ENCODE data around the gene HAND1.
A peak's percentile ranks its signal among the peaks of the same experiment; 100 is the strongest.
"Not testable (repeated sequence)": the region's sequence is repeated elsewhere in the genome, so short reads cannot be mapped to it uniquely, and the experiment has no call there.

HAND1 gene

GRCh38 chr5:154478224-154478565, at the start of gene HAND1:
Gene HAND1 (minus strand): TSS chr5:154478227. CDS start chr5:154478008, 219 bp downstream.
- DNase-seq: peak in 1 of 56 donors; percentile 3

- no peak for DNase-seq
Observed at GRCh38 chr5:154526231-154527226, 48.5 kb upstream of the HAND1 start.

- DNase-seq: no peak
Observed at GRCh38 chr5:154524859-154525258, 46.8 kb upstream of the HAND1 start.

GRCh38 chr5:154524181-154524580, 46.2 kb upstream of the HAND1 start:
- no peak for DNase-seq

- DNase-seq: peak in 1 of 56 donors; percentile 7
Observed at GRCh38 chr5:154523709-154524108, 45.7 kb upstream of the HAND1 start.

GRCh38 chr5:154523104-154523503, 45.1 kb upstream of the HAND1 start:
- DNase-seq: no peak

- no peak for DNase-seq
Observed at GRCh38 chr5:154522284-154522683, 44.3 kb upstream of the HAND1 start.

GRCh38 chr5:154521756-154522155, 43.7 kb upstream of the HAND1 start:
- DNase-seq: no peak

- DNase-seq: peak in 26 of 56 donors; percentile 0 to 53 (median 11)
Observed at GRCh38 chr5:154520861-154521453, 42.9 kb upstream of the HAND1 start.

GRCh38 chr5:154519359-154519758, 41.3 kb upstream of the HAND1 start:
- DNase-seq: no peak

- DNase-seq: no peak
Observed at GRCh38 chr5:154518438-154518867, 40.4 kb upstream of the HAND1 start.

GRCh38 chr5:154517810-154518437, 39.9 kb upstream of the HAND1 start:
- no peak for DNase-seq

GRCh38 chr5:154517181-154517580, 39.2 kb upstream of the HAND1 start:
- no peak for DNase-seq

GRCh38 chr5:154516475-154516874, 38.4 kb upstream of the HAND1 start:
- no peak for DNase-seq

- DNase-seq: not testable (repeated sequence)
Observed at GRCh38 chr5:154515488-154515887, 37.5 kb upstream of the HAND1 start.

GRCh38 chr5:154514331-154514730, 36.3 kb upstream of the HAND1 start:
- DNase-seq: no peak

GRCh38 chr5:154513669-154514084, 35.6 kb upstream of the HAND1 start:
- DNase-seq: no peak

- DNase-seq: no peak
Observed at GRCh38 chr5:154511984-154512383, 34.0 kb upstream of the HAND1 start.

GRCh38 chr5:154509784-154510555, 31.9 kb upstream of the HAND1 start:
- DNase-seq: no peak

GRCh38 chr5:154508114-154508513, 30.1 kb upstream of the HAND1 start:
- DNase-seq: no peak

GRCh38 chr5:154506716-154507080, 28.7 kb upstream of the HAND1 start:
- no peak for DNase-seq
